PC-3 (cell line): ENCODE measurements around the gene ADAMTS17. TPM values are rescaled to one million over a fixed set of nuclear protein-coding genes. Genes with fewer than 3 reads are reported as not detected.
A peak's percentile ranks its signal among the peaks of the same experiment; 100 is the strongest.

Source experiments
- ATAC-seq: fragments of 200-7000 bp; cut with Tn5 transposase; 2 replicates; pipeline ENCODE4 v1.9.1; 2020; ENCODE audit warnings: mild to moderate bottlenecking, moderate library complexity
- BruUV-seq: library from RNA; stranded (reverse); fragments of 400-500 nt; replicated peaks from 2 replicates; lab custom pipeline; 2021; lab: Mats Ljungman, UMichigan
- CTCF ChIA-PET: fragments of 300-600 bp; sonication (Branson Sonifier 250); formaldehyde crosslinking; loops from one replicate; lab custom pipeline; 2022; ENCODE audit warnings: antibody characterized with exemption; lab: Charles Lee
- POLR2A ChIA-PET: fragments of 300-600 bp; sonication (Branson Sonifier 250); formaldehyde crosslinking; loops from one replicate; lab custom pipeline; 2022; ENCODE audit warnings: antibody characterized with exemption; ENCODE audit not compliant: unreplicated experiment; lab: Charles Lee
- DNase-seq: peaks from one replicate; pipeline ENCODE4 v3.0.0-alpha.2; 2015
- H2AFZ ChIP-seq: fragments of 300-600 bp; sonication (generic); 2 replicates; pipeline ENCODE4 v1.6.0; 2016; ENCODE audit warnings: antibody characterized with exemption, low read length
- H3F3A ChIP-seq: fragments of 300-600 bp; sonication (generic); one replicate; pipeline ENCODE4 v1.6.0; 2017; ENCODE audit warnings: antibody characterized with exemption, low read length, control low read depth, mild to moderate bottlenecking; ENCODE audit not compliant: unreplicated experiment
- H3K27ac ChIP-seq: fragments of 300-600 bp; sonication (generic); 2 replicates; pipeline ENCODE4 v1.5.1; 2016; ENCODE audit warnings: mild to moderate bottlenecking, low read length
- H3K27me3 ChIP-seq: fragments of 300-600 bp; sonication (generic); 2 replicates; pipeline ENCODE4 v1.6.1; 2016; ENCODE audit warnings: low read length, mixed read lengths
- H3K36me3 ChIP-seq: fragments of 300-600 bp; sonication (generic); 2 replicates; pipeline ENCODE4 v1.6.1; 2016; ENCODE audit warnings: low read depth, mixed run types, low read length, mixed read lengths
- H3K4me1 ChIP-seq: fragments of 300-600 bp; sonication (generic); 2 replicates; pipeline ENCODE4 v1.5.1; 2016; ENCODE audit warnings: low read length; ENCODE audit not compliant: insufficient read depth
- H3K4me2 ChIP-seq: fragments of 300-600 bp; sonication (generic); 2 replicates; pipeline ENCODE4 v1.6.0; 2016; ENCODE audit warnings: low read length
- H3K4me3 ChIP-seq: fragments of 300-600 bp; sonication (generic); 2 replicates; pipeline ENCODE4 v1.5.1; 2016; ENCODE audit warnings: mild to moderate bottlenecking, low read length, mixed read lengths
- H3K79me2 ChIP-seq: fragments of 300-600 bp; sonication (generic); 2 replicates; pipeline ENCODE4 v1.6.1; 2017; ENCODE audit warnings: low read length, mixed read lengths
- H3K9ac ChIP-seq: fragments of 300-600 bp; sonication (generic); 2 replicates; pipeline ENCODE4 v1.6.0; 2016; ENCODE audit warnings: mild to moderate bottlenecking, low read length
- H3K9me2 ChIP-seq: fragments of 300-600 bp; sonication (generic); replicated peaks from 2 replicates; pipeline ENCODE4 v1.6.1; 2016; ENCODE audit warnings: mixed run types, low read length, mixed read lengths
- H3K9me3 ChIP-seq: fragments of 300-600 bp; sonication (generic); 2 replicates; pipeline ENCODE4 v1.6.1; 2016; ENCODE audit warnings: low read length, mixed read lengths
- H4K20me1 ChIP-seq: fragments of 300-600 bp; sonication (generic); 2 replicates; pipeline ENCODE4 v1.6.1; 2016; ENCODE audit warnings: low read length, mixed read lengths
- EZH2 ChIP-seq: fragments of 300-600 bp; sonication (generic); IDR thresholded peaks from one replicate; pipeline ENCODE4 v1.6.1; 2017; ENCODE audit warnings: antibody characterized with exemption, mild to moderate bottlenecking, low read length; ENCODE audit not compliant: unreplicated experiment
- EZH2phosphoT487 ChIP-seq: fragments of 300-600 bp; sonication (generic); IDR thresholded peaks from 2 replicates; pipeline ENCODE4 v1.6.1; 2018; ENCODE audit warnings: mild to moderate bottlenecking, antibody characterized with exemption, low read length, borderline replicate concordance
- intact Hi-C: fragments of 100-400 bp; cut with micrococcal nuclease; formaldehyde crosslinking; loops from 2 replicates; pipeline ENCODE4 v1.9.0; 2023
- total RNA-seq: library from RNA; depleted of rRNA; stranded (reverse); fragments of >200 nt; gene quantifications from 2 replicates; pipeline ENCODE4 v1.2.3, GENCODE V29; 2014
- TF ChIP-seq, protein P1 (sequence below): fragments of 300-600 bp; sonication (generic); conservative IDR thresholded peaks from 2 replicates; pipeline ENCODE4 v1.5.1; 2017; ENCODE audit warnings: antibody characterized with exemption, low read depth, mild to moderate bottlenecking, low read length

ADAMTS17 gene
- total RNA-seq, 1 experiment from 2014 or later, result 6.9 TPM

DNA sequence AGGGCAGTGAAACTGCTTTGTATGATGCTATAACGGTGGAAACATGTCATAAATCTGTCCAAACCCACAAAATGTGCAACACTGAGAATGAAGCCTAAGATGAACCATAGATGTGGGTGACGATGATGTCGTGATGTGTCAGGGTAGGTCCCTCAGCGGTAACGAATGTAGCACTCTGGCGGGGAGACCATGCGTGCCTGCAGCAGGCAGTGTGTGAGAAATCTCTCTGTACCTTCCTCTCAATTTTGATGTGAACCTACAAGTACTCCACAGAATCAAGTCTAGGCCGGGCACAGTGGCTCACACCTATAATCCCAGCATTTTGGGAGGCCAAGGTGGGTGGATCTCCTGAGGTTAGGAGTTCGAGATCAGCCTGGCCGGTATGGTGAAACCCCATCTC lies 340.4 kb downstream of the ADAMTS17 start:
- no peak overlapping the region for H2AFZ ChIP-seq

DNA sequence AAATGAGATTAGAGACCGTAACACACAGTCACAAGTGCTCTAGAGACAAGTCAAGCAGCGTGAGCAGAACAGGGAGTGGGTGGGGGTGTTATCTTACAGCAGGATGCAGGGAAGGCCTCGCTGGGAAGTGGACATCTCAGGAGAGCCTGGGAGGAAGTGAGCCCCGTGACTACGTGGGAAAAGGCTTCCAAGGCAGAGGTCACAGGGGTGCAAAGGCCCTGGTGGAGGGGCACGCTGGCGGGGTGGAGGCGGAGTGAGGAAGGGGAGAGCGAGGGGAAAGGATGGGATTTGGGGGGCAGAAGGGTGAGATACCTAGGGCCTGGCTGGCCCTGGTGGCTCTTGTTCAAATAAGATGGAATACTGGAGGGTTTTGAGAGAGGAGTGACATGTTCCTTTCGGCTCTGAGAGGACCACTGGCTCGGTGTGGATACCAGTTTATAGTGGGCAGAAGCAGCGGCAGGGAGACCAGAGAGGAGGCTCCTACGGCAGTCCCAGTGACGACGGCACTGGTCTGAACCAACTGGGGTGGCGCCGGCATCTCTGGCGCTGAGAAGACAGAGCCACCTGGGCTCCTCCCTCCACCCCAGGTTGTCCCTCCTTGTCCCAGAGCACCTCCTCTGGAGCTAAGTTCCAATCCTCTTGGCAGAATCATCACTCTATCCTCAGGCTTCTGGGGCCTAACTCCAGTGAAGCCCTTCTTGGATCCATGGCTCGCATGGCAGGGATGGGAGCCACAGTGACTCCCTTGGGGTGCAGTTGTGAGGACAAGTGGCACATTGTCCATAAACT lies 342.3 kb downstream of the ADAMTS17 start:
- Histone ChIP-seq H2AFZ (no peak overlapping the region), H3K4me3 (no peak overlapping the region), H3K27ac (no peak overlapping the region), H3F3A (no peaks in the 10 kb centered on the region), H3K9me3 (no peaks in the 10 kb centered on the region), H3K36me3 (no peaks in the 10 kb centered on the region), H3K4me1 (no peaks in the 10 kb centered on the region), H3K9ac (no peak overlapping the region), H4K20me1 (no peaks in the 10 kb centered on the region), H3K4me2 (no peak overlapping the region), H3K9me2 (no peaks in the 10 kb centered on the region), H3K27me3 (no peaks in the 10 kb centered on the region), H3K79me2 (no peaks in the 10 kb centered on the region)
- intact Hi-C loops, result no loop called here
- POLR2A ChIA-PET, result no interaction called here
- no TSS peak for BruUV-seq
- TF ChIP-seq EZH2phosphoT487 (no peak), EZH2 (no peak)
- TF ChIP-seq, protein P1, sequence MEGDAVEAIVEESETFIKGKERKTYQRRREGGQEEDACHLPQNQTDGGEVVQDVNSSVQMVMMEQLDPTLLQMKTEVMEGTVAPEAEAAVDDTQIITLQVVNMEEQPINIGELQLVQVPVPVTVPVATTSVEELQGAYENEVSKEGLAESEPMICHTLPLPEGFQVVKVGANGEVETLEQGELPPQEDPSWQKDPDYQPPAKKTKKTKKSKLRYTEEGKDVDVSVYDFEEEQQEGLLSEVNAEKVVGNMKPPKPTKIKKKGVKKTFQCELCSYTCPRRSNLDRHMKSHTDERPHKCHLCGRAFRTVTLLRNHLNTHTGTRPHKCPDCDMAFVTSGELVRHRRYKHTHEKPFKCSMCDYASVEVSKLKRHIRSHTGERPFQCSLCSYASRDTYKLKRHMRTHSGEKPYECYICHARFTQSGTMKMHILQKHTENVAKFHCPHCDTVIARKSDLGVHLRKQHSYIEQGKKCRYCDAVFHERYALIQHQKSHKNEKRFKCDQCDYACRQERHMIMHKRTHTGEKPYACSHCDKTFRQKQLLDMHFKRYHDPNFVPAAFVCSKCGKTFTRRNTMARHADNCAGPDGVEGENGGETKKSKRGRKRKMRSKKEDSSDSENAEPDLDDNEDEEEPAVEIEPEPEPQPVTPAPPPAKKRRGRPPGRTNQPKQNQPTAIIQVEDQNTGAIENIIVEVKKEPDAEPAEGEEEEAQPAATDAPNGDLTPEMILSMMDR, result no peak
- CTCF ChIA-PET, result no interaction called here
- ATAC-seq (no peak), DNase-seq (no peak)

More for the DNA sequence above, 340.4 kb downstream of the ADAMTS17 start:
- Histone ChIP-seq H3K4me1 (no peaks in the 10 kb centered on the region), H3F3A (no peaks in the 10 kb centered on the region), H3K9me3 (no peaks in the 10 kb centered on the region), H3K4me3 (no peak overlapping the region), H4K20me1 (no peaks in the 10 kb centered on the region), H3K79me2 (no peaks in the 10 kb centered on the region), H3K9ac (no peak overlapping the region), H3K4me2 (no peak overlapping the region), H3K27ac (no peak overlapping the region), H3K9me2 (no peaks in the 10 kb centered on the region), H3K36me3 (no peaks in the 10 kb centered on the region), H3K27me3 (no peaks in the 10 kb centered on the region)
- DNase-seq (no peak), ATAC-seq (no peak)
- POLR2A ChIA-PET, result no interaction called here
- no TSS peak for BruUV-seq
- CTCF ChIA-PET, result no interaction called here
- TF ChIP-seq EZH2, result no peak
- TF ChIP-seq, protein P1, result no peak
- no peak for TF ChIP-seq EZH2phosphoT487
- intact Hi-C loops, result no loop called here

DNA sequence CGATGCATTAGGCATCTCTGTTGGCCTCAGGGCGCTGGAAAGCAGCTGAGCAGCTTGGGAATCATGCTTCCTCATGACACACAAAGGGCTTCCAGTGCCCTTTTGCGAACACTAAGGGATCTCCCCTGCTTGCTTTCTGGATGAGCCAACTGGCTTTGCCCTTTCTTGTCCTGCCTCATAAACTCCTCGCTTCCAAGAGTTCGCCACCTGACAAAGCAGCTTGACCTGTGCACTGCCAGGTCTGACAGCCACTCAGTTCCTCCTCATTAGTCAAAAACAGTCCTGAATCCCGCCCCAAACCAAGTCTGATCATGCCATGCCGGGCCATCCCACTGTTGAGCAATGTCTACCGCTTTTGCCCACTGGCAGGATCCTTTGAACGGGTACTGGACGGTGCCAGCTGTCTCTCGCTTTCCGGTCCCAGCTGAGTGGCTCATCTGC lies 343.1 kb downstream of the ADAMTS17 start:
- no TSS peak for BruUV-seq
- TF ChIP-seq EZH2 (no peak), EZH2phosphoT487 (no peak)
- TF ChIP-seq, protein P1, result no peak
- no peaks in the 10 kb centered on the region for H3K9me2 ChIP-seq
- CTCF ChIA-PET, result no interaction called here
- no peak overlapping the region for H3K27ac ChIP-seq
- no peaks in the 10 kb centered on the region for H3F3A ChIP-seq
- no peak overlapping the region for H3K4me2 ChIP-seq
- no peak overlapping the region for H2AFZ ChIP-seq
- H3K9me3 ChIP-seq, result no peaks in the 10 kb centered on the region
- no peaks in the 10 kb centered on the region for H3K27me3 ChIP-seq
- no peaks in the 10 kb centered on the region for H3K36me3 ChIP-seq
- intact Hi-C loops, result loop anchor here (1.0 kb wide), 1 partner anchor 341 kb away; no protein-coding TSS in a partner anchor
- DNase-seq, result peak; percentile 53
- peak; percentile 42 for ATAC-seq
- no peaks in the 10 kb centered on the region for H4K20me1 ChIP-seq
- H3K4me3 ChIP-seq, result no peak overlapping the region
- H3K4me1 ChIP-seq, result no peaks in the 10 kb centered on the region
- no peaks in the 10 kb centered on the region for H3K79me2 ChIP-seq
- POLR2A ChIA-PET, result no interaction called here
- no peak overlapping the region for H3K9ac ChIP-seq
